MV-4-11 (cell line): Measurements from ENCODE around the gene FAM24A.
"Not testable (repeated sequence)": the region's sequence is repeated elsewhere in the genome, so short reads cannot be mapped to it uniquely, and the experiment has no call there.

Source experiments
- DNase-seq: peaks from one replicate; lab custom pipeline; 2025; lab: John Stamatoyannopoulos, UW

The FAM24A gene, protein sequence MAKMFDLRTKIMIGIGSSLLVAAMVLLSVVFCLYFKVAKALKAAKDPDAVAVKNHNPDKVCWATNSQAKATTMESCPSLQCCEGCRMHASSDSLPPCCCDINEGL

GRCh38 chr10:122910310-122910709 is at the start of gene FAM24A:
Gene FAM24A, plus strand, starts transcription at chr10:122910610. Its CDS starts 1,025 bp downstream, at chr10:122911635.
- DNase-seq = no peak

DNA sequence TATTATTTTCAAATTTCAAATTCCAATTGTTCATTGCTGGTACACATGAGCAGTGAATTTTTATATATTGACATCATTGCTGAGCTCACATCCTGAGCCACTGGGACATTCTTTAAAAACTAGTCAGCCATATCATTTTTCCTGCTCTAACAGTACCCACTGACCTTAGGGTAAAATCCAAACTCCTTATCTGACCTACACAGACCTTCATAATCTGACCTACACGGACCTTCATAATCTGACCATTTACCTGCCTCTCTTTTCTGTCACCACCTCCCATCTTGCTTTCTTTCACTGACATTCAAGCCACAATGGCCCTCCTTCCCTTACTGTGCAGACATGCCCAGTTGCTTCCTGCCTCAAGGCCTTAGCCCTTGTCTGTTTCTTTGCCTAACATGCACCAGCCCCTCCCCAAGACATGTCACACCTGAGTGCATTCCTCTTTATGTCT is 48.7 kb upstream of the FAM24A start:
- no peak for DNase-seq

GRCh38 chr10:122863216-122864193 is 46.9 kb upstream of the FAM24A start:
- no peak for DNase-seq

GRCh38 chr10:122864194-122864592 is 46.2 kb upstream of the FAM24A start:
- no peak for DNase-seq

DNA sequence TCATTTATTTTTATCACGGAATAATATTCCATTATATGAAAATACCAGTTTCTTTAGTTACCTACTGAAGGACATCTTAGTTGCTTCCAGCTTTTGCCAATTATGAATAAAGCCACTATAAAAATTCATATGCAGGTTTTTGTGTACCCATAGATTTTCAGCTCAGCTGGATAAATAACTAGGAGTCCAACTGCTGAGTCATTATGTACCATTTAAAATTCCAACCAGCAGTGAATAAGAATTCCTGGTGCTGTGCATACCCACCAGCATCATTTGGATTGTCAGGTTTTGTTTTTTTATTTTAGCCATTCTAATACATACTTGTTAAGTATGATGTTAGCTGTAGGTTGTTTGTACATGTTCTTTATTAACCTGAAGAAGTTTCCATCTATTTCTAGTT is 45.5 kb upstream of the FAM24A start:
- DNase-seq = no peak

GRCh38 chr10:122866757-122867482 is 43.5 kb upstream of the FAM24A start:
- not testable (repeated sequence) for DNase-seq

GRCh38 chr10:122868768-122869167 is 41.6 kb upstream of the FAM24A start:
- not testable (repeated sequence) for DNase-seq

- DNase-seq = not testable (repeated sequence)
Observed at GRCh38 chr10:122871947-122872346, 38.5 kb upstream of the FAM24A start.

GRCh38 chr10:122875843-122876466 is 34.5 kb upstream of the FAM24A start:
- peak; percentile 9 for DNase-seq

DNA sequence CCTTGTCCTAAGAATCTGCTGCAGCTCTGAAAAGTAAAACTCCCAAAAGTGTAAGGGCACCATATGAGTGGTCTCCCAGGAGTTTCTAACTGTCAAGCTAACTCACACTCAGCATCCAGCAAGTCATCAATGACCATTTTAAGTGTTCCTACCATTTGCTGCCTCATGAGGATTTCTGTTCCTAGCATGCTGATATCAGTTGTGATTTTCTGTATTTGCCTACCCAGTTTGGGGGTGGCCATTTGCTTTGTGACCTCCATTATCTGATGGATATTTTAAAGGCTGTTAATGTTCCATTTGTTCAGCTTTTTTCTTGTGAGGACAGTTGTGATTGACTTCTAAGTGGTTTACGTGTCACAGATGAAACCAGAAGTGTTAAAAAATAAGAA is 33.9 kb upstream of the FAM24A start:
- no peak for DNase-seq

DNA sequence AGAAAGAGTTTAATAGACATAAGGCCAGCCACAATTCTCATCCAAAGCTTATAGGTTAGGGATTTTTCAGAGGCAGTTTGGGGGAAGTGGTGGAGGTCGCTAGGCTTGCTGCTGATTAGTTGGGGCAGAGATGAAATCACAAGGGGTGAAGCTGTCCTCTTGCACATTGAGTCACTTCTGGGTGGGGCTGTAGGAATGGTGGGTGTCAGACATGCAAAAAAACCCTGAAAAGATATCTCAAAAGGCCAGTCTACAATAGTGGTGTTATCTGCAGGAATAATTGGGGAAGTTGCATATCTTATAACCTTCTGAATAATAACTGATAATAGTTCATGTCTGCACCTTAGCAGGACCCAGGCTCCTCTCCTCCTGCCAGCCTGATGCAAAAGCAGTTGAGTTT is 33.1 kb upstream of the FAM24A start:
- DNase-seq = no peak

GRCh38 chr10:122878799-122879338 is 31.5 kb upstream of the FAM24A start:
- peak; percentile 18 for DNase-seq

GRCh38 chr10:122879339-122880273 is 30.8 kb upstream of the FAM24A start, which contains the start of gene FAM24B:
Gene FAM24B, minus strand, starts transcription at chr10:122879581. Its CDS starts 29,066 bp downstream, at chr10:122850515.
- DNase-seq = peak; percentile 89

DNA sequence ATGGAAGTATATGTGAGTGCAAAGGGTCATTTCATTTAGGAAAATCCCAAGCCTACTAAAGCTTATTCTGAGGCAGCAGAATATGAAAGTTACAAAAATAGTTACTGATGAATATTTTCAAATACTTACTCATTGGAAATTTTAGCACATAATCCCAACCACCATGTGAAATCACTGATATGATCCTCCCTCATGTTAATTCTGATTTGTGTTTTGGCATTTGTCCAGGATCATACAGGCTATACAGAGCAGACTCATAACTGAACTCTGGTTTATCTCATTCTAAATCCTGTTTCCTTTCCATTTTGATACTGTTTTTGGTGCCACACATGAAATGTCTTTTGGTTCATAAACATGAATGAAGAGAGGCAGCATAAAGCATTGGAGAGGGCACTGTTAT is 27.6 kb upstream of the FAM24A start:
- DNase-seq = no peak

GRCh38 chr10:122884166-122884565 is 26.2 kb upstream of the FAM24A start:
- no peak for DNase-seq

- DNase-seq = no peak
Observed at GRCh38 chr10:122894261-122894944, 16.0 kb upstream of the FAM24A start.

DNA sequence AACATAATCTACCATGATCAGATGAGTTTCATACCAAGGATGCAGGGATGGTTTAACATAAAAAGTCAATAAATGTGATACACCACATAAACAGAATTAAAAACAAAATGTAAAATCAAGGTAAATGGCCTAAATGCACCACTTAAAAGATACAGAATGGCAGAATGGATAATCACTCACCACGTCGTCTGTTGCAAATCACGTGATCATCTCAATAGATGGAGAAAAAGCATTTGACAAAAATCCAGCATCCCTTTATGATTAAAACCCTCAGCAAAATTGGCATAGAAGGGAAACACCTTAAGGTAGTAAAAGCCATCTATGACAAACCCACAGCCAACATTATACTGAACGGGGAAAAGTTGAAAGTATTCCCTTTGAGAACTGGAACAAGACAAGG is 6.5 kb upstream of the FAM24A start:
- not testable (repeated sequence) for DNase-seq

DNA sequence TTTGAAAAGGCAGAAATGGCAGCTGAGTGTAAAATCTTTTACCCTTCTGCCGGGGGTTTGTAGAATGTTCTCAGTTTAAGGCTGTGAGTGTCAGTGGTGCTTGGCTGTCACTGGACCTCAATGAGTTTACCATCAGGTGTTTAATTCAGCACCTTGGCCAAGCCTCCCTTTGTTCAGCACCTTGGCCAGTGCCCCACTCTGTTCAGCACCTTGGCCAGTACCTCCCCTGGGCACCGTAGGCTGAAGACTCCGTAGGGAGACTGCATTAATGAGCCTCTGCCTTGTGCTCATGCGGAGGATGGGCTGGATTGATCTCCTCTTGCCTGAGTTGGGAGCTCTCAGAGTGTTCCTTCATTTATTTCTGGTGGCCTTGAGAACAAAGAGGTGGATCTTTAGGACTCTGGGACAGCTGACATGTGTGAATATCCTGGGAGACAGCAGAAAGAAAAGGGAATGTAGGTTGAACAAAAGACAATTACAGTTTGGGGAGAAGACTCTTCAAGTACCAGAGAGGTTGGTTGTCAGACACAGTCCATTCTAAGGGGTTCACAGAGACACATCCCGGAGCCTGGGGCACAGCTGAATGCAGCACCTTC is 1.6 kb downstream of the FAM24A start:
- DNase-seq = peak; percentile 28

DNA sequence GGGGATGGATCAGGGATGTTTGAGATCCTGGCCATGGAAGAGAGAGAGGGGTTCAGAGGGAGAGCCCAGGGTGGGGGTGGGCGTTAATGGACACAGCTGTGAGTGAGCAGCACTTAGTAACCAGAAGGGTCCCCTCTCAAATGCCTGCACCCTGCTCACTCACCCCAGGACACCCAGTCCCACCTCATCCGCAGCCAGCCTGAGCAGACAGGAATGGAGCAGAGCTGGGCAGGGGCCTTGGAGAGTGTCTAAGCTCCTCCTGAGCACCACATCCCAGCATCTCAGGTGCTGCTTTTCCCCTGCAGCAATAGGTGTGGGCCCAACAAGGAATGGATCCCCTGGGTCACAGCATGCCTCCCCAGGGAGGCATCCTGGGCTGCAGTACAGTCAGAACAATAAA is 5.3 kb downstream of the FAM24A start:
- no peak for DNase-seq

DNA sequence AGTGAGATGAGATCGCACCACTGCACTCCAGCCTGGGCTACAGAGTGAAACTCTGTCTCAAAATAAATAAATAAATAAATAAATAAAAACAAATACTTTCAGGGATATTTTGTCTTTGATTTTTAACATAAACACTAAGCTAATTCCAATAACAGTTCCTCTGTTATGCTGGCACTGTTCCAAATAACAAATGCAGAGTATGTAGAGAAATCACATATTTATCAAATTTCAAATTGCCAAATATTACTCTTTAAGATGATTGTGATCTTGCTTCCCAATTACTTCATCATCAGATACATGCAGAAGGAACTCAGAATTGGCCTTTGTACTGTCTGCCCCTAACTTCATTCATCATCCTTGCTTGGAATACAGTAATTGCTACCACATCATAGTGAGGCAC is 19.7 kb downstream of the FAM24A start:
- no peak for DNase-seq
